ENCODE data around the gene TAF11.

- TF ChIP-seq POLR2A (IDR thresholded peaks at IDR 0.05) (no peak), EP300 (IDR thresholded peaks at IDR 0.05; ENCODE audit: low read depth) (no peak), CTCF (IDR thresholded peaks at IDR 0.05) (no peak)
Observed at GRCh38 chr6:34836451-34836850, 51.4 kb downstream of the TAF11 start.

Measured in transverse colon (tissue), 3 donors.